Panc1 (cell line): ENCODE measurements around the gene ARHGEF10L. TPM values are rescaled to one million over a fixed set of nuclear protein-coding genes. Genes with fewer than 3 reads are reported as not detected.

Source experiments
- ATAC-seq: fragments of 200-7000 bp; cut with Tn5 transposase; 2 replicates; pipeline ENCODE4 v1.9.1; 2020; ENCODE audit warnings: mild to moderate bottlenecking, moderate library complexity
- BruUV-seq: library from RNA; stranded (reverse); fragments of 400-500 nt; replicated peaks from 2 replicates; lab custom pipeline; 2021; lab: Mats Ljungman, UMichigan
- CTCF ChIA-PET: fragments of 300-600 bp; sonication (Branson Sonifier 250); formaldehyde crosslinking; loops from one replicate; lab custom pipeline; 2022; ENCODE audit warnings: antibody characterized with exemption; lab: Charles Lee
- POLR2A ChIA-PET: fragments of 300-600 bp; sonication (Branson Sonifier 250); formaldehyde crosslinking; loops from one replicate; lab custom pipeline; 2022; ENCODE audit warnings: antibody characterized with exemption; lab: Charles Lee
- DNase-seq: peaks from one replicate; pipeline ENCODE4 v3.0.0-alpha.2; 2010; ENCODE audit warnings: low read depth, low spot score
- H3K27ac ChIP-seq: 2 replicates; pipeline ENCODE4 v1.5.1; 2011; ENCODE audit warnings: mild to moderate bottlenecking, low read length, inconsistent platforms
- H3K27me3 ChIP-seq: fragments of 200-500 bp; sonication (Bioruptor generic); 2 replicates; pipeline ENCODE4 v1.6.0; 2014; ENCODE audit warnings: low read length, inconsistent platforms; ENCODE audit not compliant: control insufficient read depth, insufficient read depth
- H3K36me3 ChIP-seq: fragments of 200-500 bp; sonication (Bioruptor generic); 2 replicates; pipeline ENCODE4 v1.5.1; 2014; ENCODE audit warnings: inconsistent platforms, mild to moderate bottlenecking, low read length, moderate library complexity; ENCODE audit not compliant: control insufficient read depth, insufficient read depth
- H3K4me1 ChIP-seq: 2 replicates; pipeline ENCODE4 v1.5.1; 2011; ENCODE audit warnings: inconsistent platforms, mild to moderate bottlenecking, low read length, moderate library complexity; ENCODE audit not compliant: control insufficient read depth, insufficient read depth
- H3K4me3 ChIP-seq, 2 experiments: 2 replicates each; pipeline ENCODE4 v1.5.1; 2011 to 2012; ENCODE audit warnings: low read depth in 2 of 2, low read length in 2 of 2, mild to moderate bottlenecking in 2 of 2, inconsistent platforms in 1 of 2, moderate library complexity in 1 of 2
- H3K9me3 ChIP-seq: fragments of 200-500 bp; sonication (Bioruptor generic); 2 replicates; pipeline ENCODE4 v1.5.1; 2014; ENCODE audit warnings: low read depth, mild to moderate bottlenecking, inconsistent platforms, low read length, moderate library complexity; ENCODE audit not compliant: control insufficient read depth, insufficient read depth
- CTCF ChIP-seq: fragments of 450-650 bp; IDR thresholded peaks from 2 replicates; pipeline ENCODE4 v1.5.1; 2017; ENCODE audit warnings: mild to moderate bottlenecking
- POLR2AphosphoS5 ChIP-seq: IDR thresholded peaks from 2 replicates; pipeline ENCODE4 v1.6.1; 2012; ENCODE audit warnings: mild to moderate bottlenecking, low read depth, low read length, moderate library complexity
- SIN3A ChIP-seq: IDR thresholded peaks from 2 replicates; pipeline ENCODE4 v1.6.1; 2012; ENCODE audit warnings: low read depth, mild to moderate bottlenecking, low read length, moderate library complexity, borderline replicate concordance; ENCODE audit not compliant: insufficient read depth
- TCF7L2 ChIP-seq: IDR thresholded peaks from 2 replicates; pipeline ENCODE4 v1.6.1; 2011; ENCODE audit warnings: mild to moderate bottlenecking, low read depth, low read length, inconsistent platforms
- in situ Hi-C: cut with HindIII; loops from 2 replicates; pipeline ENCODE4 v1.10.0; 2016; ENCODE audit warnings: low sequenced_read_pairs, low pct_unique_long_range_greater_than_20kb
- intact Hi-C: fragments of 100-400 bp; cut with micrococcal nuclease; formaldehyde crosslinking; loops from one replicate; pipeline ENCODE4 v1.10.0; 2022; ENCODE audit not compliant: unreplicated experiment
- total RNA-seq: library from RNA; stranded (reverse); gene quantifications from one replicate; pipeline ENCODE4 v1.2.1, GENCODE V29; 2021; ENCODE audit not compliant: unreplicated experiment
- TF ChIP-seq, protein P1 (sequence below), 2 experiments: IDR thresholded peaks; 2 replicates each; pipeline ENCODE4 v1.6.1; 2011 to 2012; ENCODE audit warnings: low read depth in 2 of 2, control low read depth in 1 of 2, low read length in 1 of 2, mild to moderate bottlenecking in 1 of 2, moderate library complexity in 1 of 2; ENCODE audit not compliant: insufficient read depth in 1 of 2

The ARHGEF10L gene
- total RNA-seq, 1 experiment from 2014 or later: 5.9 TPM

DNA sequence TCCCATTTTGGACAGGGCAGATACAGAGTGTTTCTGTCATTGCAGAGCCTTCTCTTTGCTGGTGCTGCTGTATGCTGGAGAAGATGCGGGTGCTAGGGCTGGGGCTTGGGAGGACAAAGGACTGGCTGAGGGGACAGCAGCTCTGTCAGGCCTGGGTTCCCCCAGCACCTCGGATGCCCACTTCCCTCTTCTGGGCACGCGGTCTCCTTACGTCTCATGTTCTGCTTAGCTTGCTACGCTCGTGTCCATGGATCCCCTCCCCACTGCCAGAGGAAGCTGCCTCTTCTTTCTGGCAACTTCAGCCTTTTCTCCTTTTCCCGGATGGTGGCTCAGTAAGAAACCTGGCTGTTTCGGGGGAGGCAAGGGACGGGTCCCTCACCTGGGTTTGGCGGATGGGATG is 75.7 kb downstream of the ARHGEF10L start:
- no TSS peak for BruUV-seq

GRCh38 chr1:17615959-17616358 is 76.5 kb downstream of the ARHGEF10L start:
- TF ChIP-seq, protein P1, sequence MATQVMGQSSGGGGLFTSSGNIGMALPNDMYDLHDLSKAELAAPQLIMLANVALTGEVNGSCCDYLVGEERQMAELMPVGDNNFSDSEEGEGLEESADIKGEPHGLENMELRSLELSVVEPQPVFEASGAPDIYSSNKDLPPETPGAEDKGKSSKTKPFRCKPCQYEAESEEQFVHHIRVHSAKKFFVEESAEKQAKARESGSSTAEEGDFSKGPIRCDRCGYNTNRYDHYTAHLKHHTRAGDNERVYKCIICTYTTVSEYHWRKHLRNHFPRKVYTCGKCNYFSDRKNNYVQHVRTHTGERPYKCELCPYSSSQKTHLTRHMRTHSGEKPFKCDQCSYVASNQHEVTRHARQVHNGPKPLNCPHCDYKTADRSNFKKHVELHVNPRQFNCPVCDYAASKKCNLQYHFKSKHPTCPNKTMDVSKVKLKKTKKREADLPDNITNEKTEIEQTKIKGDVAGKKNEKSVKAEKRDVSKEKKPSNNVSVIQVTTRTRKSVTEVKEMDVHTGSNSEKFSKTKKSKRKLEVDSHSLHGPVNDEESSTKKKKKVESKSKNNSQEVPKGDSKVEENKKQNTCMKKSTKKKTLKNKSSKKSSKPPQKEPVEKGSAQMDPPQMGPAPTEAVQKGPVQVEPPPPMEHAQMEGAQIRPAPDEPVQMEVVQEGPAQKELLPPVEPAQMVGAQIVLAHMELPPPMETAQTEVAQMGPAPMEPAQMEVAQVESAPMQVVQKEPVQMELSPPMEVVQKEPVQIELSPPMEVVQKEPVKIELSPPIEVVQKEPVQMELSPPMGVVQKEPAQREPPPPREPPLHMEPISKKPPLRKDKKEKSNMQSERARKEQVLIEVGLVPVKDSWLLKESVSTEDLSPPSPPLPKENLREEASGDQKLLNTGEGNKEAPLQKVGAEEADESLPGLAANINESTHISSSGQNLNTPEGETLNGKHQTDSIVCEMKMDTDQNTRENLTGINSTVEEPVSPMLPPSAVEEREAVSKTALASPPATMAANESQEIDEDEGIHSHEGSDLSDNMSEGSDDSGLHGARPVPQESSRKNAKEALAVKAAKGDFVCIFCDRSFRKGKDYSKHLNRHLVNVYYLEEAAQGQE (IDR thresholded peaks at IDR 0.05; ENCODE audit: insufficient read depth in 1 of 2, low read depth in 2 of 2, low read length in 1 of 2): no peak
- TF ChIP-seq TCF7L2: no peak
- TF ChIP-seq SIN3A: no peak
- TF ChIP-seq POLR2AphosphoS5: no peak
- TF ChIP-seq CTCF: no peak
- in situ Hi-C loops: no loop called here
- CTCF ChIA-PET: interaction anchor here (1.2 kb wide), 1 partner anchor 9 kb away, joined by 7 read pairs; no protein-coding TSS in a partner anchor

More for the DNA sequence above, 75.7 kb downstream of the ARHGEF10L start:
- H3K27ac ChIP-seq: no peak overlapping the region
- TF ChIP-seq POLR2AphosphoS5: no peak
- TF ChIP-seq TCF7L2: no peak
- no peak for TF ChIP-seq SIN3A
- TF ChIP-seq, protein P1 (IDR thresholded peaks at IDR 0.05; ENCODE audit: insufficient read depth in 1 of 2, low read depth in 2 of 2, low read length in 1 of 2): no peak
- TF ChIP-seq CTCF: no peak
- ChIA-PET POLR2A (no interaction called here), CTCF (interaction anchor here (1.2 kb wide), 1 partner anchor 8 kb away, joined by 7 read pairs; no protein-coding TSS in a partner anchor)
- no peaks in the 10 kb centered on the region for H3K4me1 ChIP-seq
- no peak for DNase-seq
- in situ Hi-C loops (no loop called here), intact Hi-C loops (no loop called here)
- H3K27me3 ChIP-seq: no peaks in the 10 kb centered on the region
- no peaks in the 10 kb centered on the region for H3K36me3 ChIP-seq
- no peaks in the 10 kb centered on the region for H3K9me3 ChIP-seq
- H3K4me3 ChIP-seq: no peak overlapping the region
- no peak for ATAC-seq

More at GRCh38 chr1:17615959-17616358, 76.5 kb downstream of the ARHGEF10L start:
- Histone ChIP-seq H3K4me3 (no peak overlapping the region), H3K27ac (no peak overlapping the region), H3K9me3 (no peaks in the 10 kb centered on the region), H3K4me1 (no peaks in the 10 kb centered on the region), H3K36me3 (no peaks in the 10 kb centered on the region), H3K27me3 (no peaks in the 10 kb centered on the region)
- ATAC-seq (no peak), DNase-seq (no peak)
- intact Hi-C loops: no loop called here
- no TSS peak for BruUV-seq
- POLR2A ChIA-PET: no interaction called here
